NCI-H345 treated with DMSO at 0.1 percent for 48 hours (cell line): Measurements from ENCODE around the gene FEZ2.

Source experiments
- DNase-seq: peaks from one replicate; lab custom pipeline; 2025; ENCODE audit not compliant: unreplicated experiment; lab: John Stamatoyannopoulos, UW

Gene FEZ2

GRCh38 chr2:36587556-36587955 lies 10.4 kb downstream of the FEZ2 start:
- DNase-seq, result no peak

GRCh38 chr2:36587101-36587500 lies 10.9 kb downstream of the FEZ2 start:
- no peak for DNase-seq

GRCh38 chr2:36586672-36587071 lies 11.3 kb downstream of the FEZ2 start:
- DNase-seq, result no peak

GRCh38 chr2:36584148-36584794 lies 13.7 kb downstream of the FEZ2 start:
- DNase-seq, result no peak

GRCh38 chr2:36582951-36583350 lies 15.0 kb downstream of the FEZ2 start:
- DNase-seq, result no peak

GRCh38 chr2:36582538-36582937 lies 15.4 kb downstream of the FEZ2 start:
- no peak for DNase-seq

GRCh38 chr2:36579297-36579664 lies 18.7 kb downstream of the FEZ2 start:
- DNase-seq, result no peak

- DNase-seq, result no peak
These were observed 19.3 kb downstream of the FEZ2 start for GRCh38 chr2:36578343-36579296.

GRCh38 chr2:36577884-36578283 lies 20.1 kb downstream of the FEZ2 start:
- no peak for DNase-seq

- no peak for DNase-seq
These were observed 23.4 kb downstream of the FEZ2 start for GRCh38 chr2:36574560-36574959.

GRCh38 chr2:36573165-36573564 lies 24.8 kb downstream of the FEZ2 start:
- no peak for DNase-seq

- no peak for DNase-seq
These were observed 25.3 kb downstream of the FEZ2 start for GRCh38 chr2:36572719-36573059.

GRCh38 chr2:36572054-36572718 lies 25.8 kb downstream of the FEZ2 start:
- no peak for DNase-seq

GRCh38 chr2:36570416-36570815 lies 27.6 kb downstream of the FEZ2 start:
- no peak for DNase-seq

GRCh38 chr2:36569267-36569856 lies 28.6 kb downstream of the FEZ2 start:
- DNase-seq, result no peak

GRCh38 chr2:36568516-36569246 lies 29.3 kb downstream of the FEZ2 start:
- DNase-seq, result no peak

GRCh38 chr2:36567711-36568408 lies 30.1 kb downstream of the FEZ2 start:
- no peak for DNase-seq

- DNase-seq, result no peak
These were observed 31.1 kb downstream of the FEZ2 start for GRCh38 chr2:36566887-36567286.

- DNase-seq, result no peak
These were observed 32.3 kb downstream of the FEZ2 start for GRCh38 chr2:36565712-36566111.

- DNase-seq, result no peak
These were observed 33.5 kb downstream of the FEZ2 start for GRCh38 chr2:36564377-36564930.
